Measurements from ENCODE around the gene DPEP2NB. TPM values are rescaled to one million over a fixed set of nuclear protein-coding genes. Genes with fewer than 3 reads are reported as not detected.
A peak's percentile ranks its signal among the peaks of the same experiment; 100 is the strongest.

Gene DPEP2NB
- total RNA-seq, 6 donors from 2014 or later: not detected

GRCh38 chr16:68059804-68060203, 44.1 kb upstream of the DPEP2NB start:
- no peaks in the 10 kb centered on the region for H3K27me3 ChIP-seq
- no peak for DNase-seq
- H3K9me3 ChIP-seq: no peaks in the 10 kb centered on the region
- no peak overlapping the region for H3K4me3 ChIP-seq
- TF ChIP-seq POLR2A (IDR thresholded peaks at IDR 0.05) (no peak), EP300 (IDR thresholded peaks at IDR 0.05) (no peak), POLR2AphosphoS5 (IDR thresholded peaks at IDR 0.05) (no peak)
- TF ChIP-seq, protein P1, sequence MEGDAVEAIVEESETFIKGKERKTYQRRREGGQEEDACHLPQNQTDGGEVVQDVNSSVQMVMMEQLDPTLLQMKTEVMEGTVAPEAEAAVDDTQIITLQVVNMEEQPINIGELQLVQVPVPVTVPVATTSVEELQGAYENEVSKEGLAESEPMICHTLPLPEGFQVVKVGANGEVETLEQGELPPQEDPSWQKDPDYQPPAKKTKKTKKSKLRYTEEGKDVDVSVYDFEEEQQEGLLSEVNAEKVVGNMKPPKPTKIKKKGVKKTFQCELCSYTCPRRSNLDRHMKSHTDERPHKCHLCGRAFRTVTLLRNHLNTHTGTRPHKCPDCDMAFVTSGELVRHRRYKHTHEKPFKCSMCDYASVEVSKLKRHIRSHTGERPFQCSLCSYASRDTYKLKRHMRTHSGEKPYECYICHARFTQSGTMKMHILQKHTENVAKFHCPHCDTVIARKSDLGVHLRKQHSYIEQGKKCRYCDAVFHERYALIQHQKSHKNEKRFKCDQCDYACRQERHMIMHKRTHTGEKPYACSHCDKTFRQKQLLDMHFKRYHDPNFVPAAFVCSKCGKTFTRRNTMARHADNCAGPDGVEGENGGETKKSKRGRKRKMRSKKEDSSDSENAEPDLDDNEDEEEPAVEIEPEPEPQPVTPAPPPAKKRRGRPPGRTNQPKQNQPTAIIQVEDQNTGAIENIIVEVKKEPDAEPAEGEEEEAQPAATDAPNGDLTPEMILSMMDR (IDR thresholded peaks at IDR 0.05): no peak
- H3K27ac ChIP-seq: peak overlapping the region in 1 of 4 donors; percentile 83
- peaks cover 14 to 36% (median 18%) of the 10 kb centered on the region in 4 donors for H3K4me1 ChIP-seq
- no peak for ATAC-seq (ENCODE audit: low FRiP score in 2 of 2)
- peaks cover 0 to 27% (median 4%) of the 10 kb centered on the region in 4 donors for H3K36me3 ChIP-seq

DNA sequence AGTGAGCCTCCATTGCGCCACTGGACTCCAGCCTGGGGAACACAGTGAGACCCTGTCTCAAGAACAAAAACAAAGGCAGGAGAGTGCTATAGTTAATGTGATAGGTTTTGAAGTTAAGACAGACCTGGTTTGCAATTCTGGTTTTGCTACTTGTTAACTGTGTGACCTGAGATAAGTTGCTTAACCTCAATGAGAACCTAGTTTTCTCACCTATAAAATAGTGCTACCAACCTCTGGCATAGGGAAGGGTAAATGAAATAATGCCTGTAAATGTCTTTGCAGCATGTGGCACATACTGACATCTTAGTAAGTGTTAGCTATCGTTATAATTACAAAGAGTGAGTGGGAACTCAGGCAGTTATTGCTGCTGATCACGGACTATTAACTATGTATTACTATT, 39.7 kb upstream of the DPEP2NB start:
- ATAC-seq (ENCODE audit: low FRiP score in 2 of 2): no peak
- TF ChIP-seq POLR2A (IDR thresholded peaks at IDR 0.05): no peak
- TF ChIP-seq, protein P1 (IDR thresholded peaks at IDR 0.05): no peak
- no peak for TF ChIP-seq POLR2AphosphoS5 (IDR thresholded peaks at IDR 0.05)
- no peak for TF ChIP-seq EP300 (IDR thresholded peaks at IDR 0.05)
- 88 to 98% methylated on average over 3 of the region's 3 CpGs for WGBS, 2 donors

GRCh38 chr16:68049449-68049848, 33.7 kb upstream of the DPEP2NB start:
- no peak for TF ChIP-seq POLR2AphosphoS5 (IDR thresholded peaks at IDR 0.05)
- H3K9me3 ChIP-seq: no peaks in the 10 kb centered on the region
- ATAC-seq (ENCODE audit: low FRiP score in 2 of 2): no peak
- peaks cover 0 to 14% (median 0%) of the 10 kb centered on the region in 4 donors for H3K4me1 ChIP-seq
- WGBS, 2 donors: 94 to 97% methylated on average over 2 of the region's 2 CpGs
- no peak for DNase-seq
- peaks cover 0 to 50% (median 29%) of the 10 kb centered on the region in 4 donors for H3K36me3 ChIP-seq
- H3K4me3 ChIP-seq: no peak overlapping the region
- H3K27ac ChIP-seq: no peak overlapping the region
- no peaks in the 10 kb centered on the region for H3K27me3 ChIP-seq

More for the DNA sequence above, 39.7 kb upstream of the DPEP2NB start:
- Histone ChIP-seq H3K27me3 (no peaks in the 10 kb centered on the region), H3K4me1 (peaks cover 0 to 6% (median 2%) of the 10 kb centered on the region in 4 donors), H3K36me3 (peaks cover 0 to 53% (median 23%) of the 10 kb centered on the region in 4 donors), H3K9me3 (no peaks in the 10 kb centered on the region), H3K27ac (no peak overlapping the region), H3K4me3 (no peak overlapping the region)
- no peak for DNase-seq

- TF ChIP-seq, protein P1 (IDR thresholded peaks at IDR 0.05): no peak
- TF ChIP-seq EP300 (IDR thresholded peaks at IDR 0.05) (no peak), POLR2A (IDR thresholded peaks at IDR 0.05) (no peak), POLR2AphosphoS5 (IDR thresholded peaks at IDR 0.05) (no peak)
- no peak for ATAC-seq (ENCODE audit: low FRiP score in 2 of 2)
- peaks cover 0 to 14% (median 0%) of the 10 kb centered on the region in 4 donors for H3K4me1 ChIP-seq
- WGBS, 2 donors: 64 to 74% methylated on average over 2 of the region's 2 CpGs
- H3K27ac ChIP-seq: peak overlapping the region in 1 of 4 donors; percentile 2
- no peak for DNase-seq
- peaks cover 0 to 35% (median 18%) of the 10 kb centered on the region in 4 donors for H3K36me3 ChIP-seq
- H3K9me3 ChIP-seq: no peaks in the 10 kb centered on the region
- no peak overlapping the region for H3K4me3 ChIP-seq
- no peaks in the 10 kb centered on the region for H3K27me3 ChIP-seq
Measured at GRCh38 chr16:68047987-68048386, 32.3 kb upstream of the DPEP2NB start.

DNA sequence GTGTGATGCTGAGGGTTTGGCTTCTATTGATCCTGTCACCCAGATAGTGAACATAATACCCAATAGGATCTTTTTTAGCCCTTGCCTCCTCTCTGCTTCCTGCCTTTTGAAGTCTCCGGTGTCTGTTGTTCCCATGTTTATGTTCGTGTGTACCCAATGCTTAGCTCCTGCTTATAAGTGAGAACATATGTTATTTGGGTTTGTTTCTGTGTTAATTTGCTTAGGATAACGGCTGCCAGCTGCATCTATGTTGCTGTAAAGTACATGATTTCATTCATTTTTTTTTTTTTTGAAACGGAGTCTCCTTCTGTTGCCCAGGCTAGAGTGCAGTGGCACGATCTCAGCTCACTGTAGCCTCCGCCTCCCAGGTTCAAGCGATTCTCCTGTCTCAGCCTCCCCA, 30.4 kb upstream of the DPEP2NB start:
- H3K27ac ChIP-seq: no peak overlapping the region
- H3K36me3 ChIP-seq: peaks cover 0 to 26% (median 12%) of the 10 kb centered on the region in 4 donors
- H3K9me3 ChIP-seq: no peaks in the 10 kb centered on the region
- H3K4me1 ChIP-seq: peaks cover 4 to 15% (median 5%) of the 10 kb centered on the region in 4 donors
- TF ChIP-seq EP300 (IDR thresholded peaks at IDR 0.05): no peak
- TF ChIP-seq, protein P1 (IDR thresholded peaks at IDR 0.05): no peak
- no peak for TF ChIP-seq POLR2A (IDR thresholded peaks at IDR 0.05)
- TF ChIP-seq POLR2AphosphoS5 (IDR thresholded peaks at IDR 0.05): no peak
- DNase-seq: no peak
- no peaks in the 10 kb centered on the region for H3K27me3 ChIP-seq
- H3K4me3 ChIP-seq: no peak overlapping the region
- WGBS, 2 donors: 73 to 82% methylated on average over 7 of the region's 7 CpGs
- ATAC-seq (ENCODE audit: low FRiP score in 2 of 2): no peak

Data from upper lobe of left lung (tissue), 6 donors.